T-helper 1 cell (primary cell): Measurements from ENCODE around the gene HDAC3.

Experiments
- DNase-seq, 5 donors: peaks; one replicate each; pipeline ENCODE4 v3.0.0-alpha.2; 2012 to 2020

The HDAC3 gene

GRCh38 chr5:141598391-141599345, 38.0 kb downstream of the HDAC3 start:
- DNase-seq, result peak in 1 of 5 donors; percentile 29

- no peak for DNase-seq
Measured at GRCh38 chr5:141597814-141598213, 38.8 kb downstream of the HDAC3 start.

GRCh38 chr5:141597394-141597793, 39.3 kb downstream of the HDAC3 start:
- no peak for DNase-seq

GRCh38 chr5:141596867-141597266, 39.8 kb downstream of the HDAC3 start:
- no peak for DNase-seq

GRCh38 chr5:141590127-141590526, 46.5 kb downstream of the HDAC3 start:
- no peak for DNase-seq

GRCh38 chr5:141586246-141586645, 50.4 kb downstream of the HDAC3 start:
- DNase-seq, result no peak

- no peak for DNase-seq
Measured at GRCh38 chr5:141585594-141585993, 51.1 kb downstream of the HDAC3 start.

- DNase-seq, result no peak
Measured at GRCh38 chr5:141574122-141574510, 62.5 kb downstream of the HDAC3 start.

GRCh38 chr5:141573489-141574121, 63.0 kb downstream of the HDAC3 start:
- no peak for DNase-seq
